SKM-1 (cell line): ENCODE data around the gene TAS2R1.

Source experiments
- DNase-seq: peaks from one replicate; lab custom pipeline; 2025; ENCODE audit not compliant: unreplicated experiment; lab: John Stamatoyannopoulos, UW

Gene TAS2R1

DNA sequence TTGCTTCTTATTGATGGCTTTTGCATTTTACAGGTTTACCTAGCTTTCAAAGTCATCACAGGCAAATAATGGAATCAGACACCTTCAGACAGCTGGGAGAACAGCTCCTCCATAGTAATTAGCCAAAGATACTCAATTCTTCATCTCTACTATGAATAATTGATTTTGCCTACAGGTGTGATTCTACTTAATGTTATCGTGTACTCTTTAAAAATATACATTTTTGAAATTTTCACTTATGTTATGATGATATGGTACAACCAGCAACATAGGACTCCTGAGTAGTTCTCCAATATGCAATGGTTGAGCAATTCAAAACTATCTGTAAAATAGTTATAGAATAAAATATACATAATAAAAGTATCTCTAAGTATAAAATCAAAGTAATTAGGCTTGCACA is at the start of gene TAS2R1:
TSS of gene TAS2R1 (minus strand) at position 101 of the 400 bp plus-strand sequence. CDS start 319 bp downstream, outside the sequence.
- no peak for DNase-seq

DNA sequence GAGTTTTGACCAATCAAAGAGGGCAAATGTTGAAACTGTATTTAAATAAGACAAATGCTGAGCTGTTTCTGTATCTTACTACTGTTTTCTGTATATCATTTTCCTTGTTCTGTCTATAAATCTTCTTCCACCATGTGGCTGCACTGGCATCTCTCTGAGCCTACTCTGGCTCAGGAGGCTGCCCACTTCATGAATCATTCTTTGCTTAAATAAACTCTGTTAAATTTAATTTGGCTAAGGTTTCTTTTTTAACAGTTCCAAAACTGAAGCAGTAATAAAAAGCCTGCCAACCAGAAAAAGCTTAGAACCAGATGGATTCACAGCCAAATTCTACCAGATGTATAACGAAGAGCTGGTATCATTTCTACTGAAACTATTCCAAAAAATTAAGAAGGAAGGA is 40.2 kb upstream of the TAS2R1 start:
- no peak for DNase-seq

- DNase-seq = no peak
Measured at GRCh38 chr5:9667906-9668305, 37.8 kb upstream of the TAS2R1 start.

- DNase-seq = no peak
Measured at GRCh38 chr5:9663891-9664290, 33.7 kb upstream of the TAS2R1 start.

DNA sequence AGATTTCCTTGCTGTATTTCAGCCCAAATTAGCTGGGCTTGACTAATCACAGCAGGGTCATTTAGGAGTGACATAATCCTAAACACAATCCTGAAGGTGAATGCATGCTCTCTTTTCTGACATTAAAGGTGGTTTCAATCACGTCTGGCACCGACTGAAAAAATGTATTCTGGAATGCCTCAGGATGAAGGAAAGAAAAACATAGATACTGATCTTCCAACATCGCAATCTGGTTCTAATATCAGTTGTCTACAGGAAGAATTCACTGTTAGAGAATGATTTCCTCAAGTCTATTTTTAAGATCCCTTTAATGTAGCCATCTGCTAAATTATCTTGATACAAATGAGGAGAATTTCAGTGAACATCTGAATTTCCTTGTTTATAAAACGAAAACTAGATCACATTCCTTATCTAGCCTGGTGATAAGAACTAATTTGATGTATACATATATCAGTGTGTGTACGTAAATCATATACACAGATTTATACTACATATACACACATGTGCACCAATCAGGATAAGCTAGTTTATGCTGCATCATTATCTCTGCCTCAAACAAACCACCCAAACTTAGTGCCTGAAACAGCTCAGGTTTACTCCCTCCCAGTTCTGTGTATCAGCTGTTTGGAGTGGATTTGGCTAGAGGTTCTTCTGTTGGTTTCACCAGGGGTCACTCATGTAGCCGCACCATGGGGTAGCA is 31.3 kb upstream of the TAS2R1 start:
- no peak for DNase-seq

- no peak for DNase-seq
Measured at GRCh38 chr5:9658706-9659105, 28.6 kb upstream of the TAS2R1 start.

DNA sequence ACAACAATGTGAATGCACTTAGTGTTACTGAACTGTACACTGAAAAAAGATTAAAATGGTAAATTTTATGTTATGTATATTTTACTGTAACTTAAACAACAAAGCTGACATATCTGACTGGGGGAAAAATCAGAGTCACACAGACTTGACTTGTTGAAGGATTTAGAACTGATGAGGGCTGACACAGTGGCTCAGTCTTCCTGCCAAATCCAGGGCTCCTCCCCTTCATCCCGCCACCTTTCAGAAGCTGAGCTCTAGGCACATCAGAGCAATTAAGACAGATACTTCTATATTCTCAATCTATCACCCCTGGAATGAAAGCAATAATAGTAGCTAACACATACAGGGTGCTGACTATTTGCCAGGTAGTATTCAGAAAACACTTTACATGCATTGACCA is 27.7 kb upstream of the TAS2R1 start:
- no peak for DNase-seq

GRCh38 chr5:9655641-9656040 is 25.5 kb upstream of the TAS2R1 start:
- DNase-seq = no peak

GRCh38 chr5:9654886-9655285 is 24.7 kb upstream of the TAS2R1 start:
- no peak for DNase-seq

DNA sequence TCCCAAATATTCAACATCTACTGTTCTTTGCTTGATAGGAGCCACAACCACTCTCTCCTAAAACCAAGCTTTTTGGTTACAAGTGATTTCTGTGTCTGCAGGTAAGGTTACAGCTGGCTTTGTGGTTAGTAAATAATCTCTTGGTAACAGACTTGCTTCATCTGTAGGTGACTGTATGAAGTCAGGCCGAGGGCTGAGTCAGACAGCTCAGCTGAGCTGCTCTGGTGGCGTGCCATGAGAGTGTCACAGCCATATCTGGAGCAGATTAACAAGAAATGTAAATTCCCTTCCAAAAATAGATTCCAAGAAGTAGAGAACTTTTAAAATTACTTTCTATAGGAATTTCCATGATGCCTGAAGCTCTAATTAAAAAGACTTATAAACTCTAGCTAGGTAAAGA is 23.7 kb upstream of the TAS2R1 start:
- no peak for DNase-seq

- DNase-seq = no peak
Measured at GRCh38 chr5:9653061-9653460, 22.9 kb upstream of the TAS2R1 start.

- DNase-seq = no peak
Measured at GRCh38 chr5:9652295-9652694, 22.1 kb upstream of the TAS2R1 start.

DNA sequence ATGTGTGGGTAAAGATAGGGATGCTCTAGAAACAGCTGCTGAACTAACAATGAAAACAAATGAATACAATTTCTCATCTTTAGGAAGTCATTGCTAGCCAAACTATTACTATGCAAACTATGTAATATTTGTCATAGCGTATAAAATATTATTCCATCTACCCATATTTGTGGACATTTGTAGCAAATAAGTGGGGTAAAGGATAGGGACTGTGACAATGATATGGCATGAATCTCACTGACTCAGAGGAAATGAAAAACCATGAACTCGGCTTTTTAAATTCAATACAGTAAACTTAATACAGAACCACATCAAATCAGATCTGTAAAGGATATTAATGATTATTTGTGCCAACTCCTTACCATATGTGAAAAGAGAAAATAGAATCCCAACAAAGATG is 16.7 kb upstream of the TAS2R1 start:
- DNase-seq = no peak

DNA sequence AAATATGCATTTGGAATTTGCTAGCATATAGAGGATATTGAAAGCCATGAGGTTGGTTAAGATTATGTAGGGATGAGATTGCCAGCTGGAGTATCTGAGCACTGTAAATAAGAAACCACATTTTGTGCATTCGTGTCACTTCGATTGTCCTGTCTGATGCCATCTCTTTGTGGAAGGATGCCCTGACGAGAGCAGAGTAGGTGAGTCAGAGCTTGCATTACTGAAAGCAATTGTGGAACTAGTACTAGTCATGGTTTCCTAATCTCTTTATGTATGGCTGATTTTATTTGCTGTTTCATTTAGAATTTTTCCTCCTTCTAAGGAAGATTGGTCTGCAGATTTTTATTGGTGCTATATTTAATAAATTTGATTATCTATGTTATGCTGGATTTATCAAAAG is 14.5 kb upstream of the TAS2R1 start:
- no peak for DNase-seq

GRCh38 chr5:9642621-9643020 is 12.5 kb upstream of the TAS2R1 start:
- no peak for DNase-seq

DNA sequence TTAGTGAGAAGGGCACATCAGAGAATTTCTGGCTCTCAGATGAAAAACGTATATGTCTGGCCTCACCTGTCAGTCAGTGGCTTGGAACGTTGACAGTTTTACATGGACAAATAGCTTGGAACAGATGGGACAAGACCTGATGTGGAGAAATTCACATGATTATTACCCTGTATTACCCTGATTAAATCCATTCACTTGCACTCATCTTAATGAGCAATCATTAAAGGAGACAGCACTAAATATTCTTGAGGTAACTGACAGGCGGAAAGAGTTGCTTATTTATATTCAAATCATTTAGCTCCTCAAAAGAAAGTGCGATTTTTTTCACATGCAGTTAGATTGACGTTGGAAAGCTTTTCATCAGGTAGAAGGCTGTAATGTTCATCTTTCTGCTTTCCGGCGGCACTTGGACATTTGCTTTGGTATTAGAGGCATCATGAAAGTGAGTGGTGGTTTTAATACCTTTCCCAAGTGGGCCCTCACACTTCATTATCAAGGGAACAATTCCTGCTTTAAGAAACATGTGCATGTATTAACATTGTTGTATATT is 11.7 kb upstream of the TAS2R1 start:
- no peak for DNase-seq

- DNase-seq = no peak
Measured at GRCh38 chr5:9632495-9632894, 2.3 kb upstream of the TAS2R1 start.

- no peak for DNase-seq
Measured at GRCh38 chr5:9627541-9627940, 2.6 kb downstream of the TAS2R1 start.

DNA sequence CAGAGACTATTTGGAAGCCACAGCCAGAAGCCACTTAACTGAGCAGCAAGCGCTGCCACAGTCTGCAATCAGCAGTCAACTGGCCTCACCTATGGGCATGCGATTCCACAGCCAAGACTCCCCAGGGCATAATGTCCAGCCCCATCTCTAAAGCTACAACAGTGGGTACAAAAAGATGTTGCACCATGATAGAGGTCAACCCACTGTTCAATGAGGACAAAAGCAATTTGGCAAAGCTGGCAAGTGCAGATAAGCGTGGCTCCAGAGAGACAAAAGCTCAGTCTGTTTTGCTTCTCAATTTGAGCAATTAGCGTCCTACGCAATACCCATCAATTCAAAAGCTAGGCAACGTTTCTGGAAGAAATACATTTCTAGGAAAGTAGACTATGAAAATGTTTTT is 3.2 kb downstream of the TAS2R1 start:
- DNase-seq = no peak

DNA sequence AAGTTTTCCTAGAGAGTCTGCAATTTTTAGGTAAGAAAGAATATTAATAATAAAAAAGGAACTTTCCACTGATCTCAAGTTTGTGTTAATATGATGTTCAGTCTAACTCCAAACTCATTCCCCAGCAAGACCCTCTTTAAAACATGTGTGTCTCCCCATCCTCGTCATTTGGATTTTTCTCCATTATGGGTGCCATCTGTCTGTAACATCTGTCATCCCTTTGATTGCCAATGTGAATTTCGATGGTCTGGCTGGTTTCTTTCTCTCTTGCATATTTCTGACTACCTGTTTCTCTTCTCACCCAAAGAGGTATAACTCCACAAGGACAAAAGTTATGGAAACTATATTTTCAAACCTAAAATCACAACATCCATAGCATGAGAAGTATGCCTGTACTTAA is 4.4 kb downstream of the TAS2R1 start:
- DNase-seq = no peak

DNA sequence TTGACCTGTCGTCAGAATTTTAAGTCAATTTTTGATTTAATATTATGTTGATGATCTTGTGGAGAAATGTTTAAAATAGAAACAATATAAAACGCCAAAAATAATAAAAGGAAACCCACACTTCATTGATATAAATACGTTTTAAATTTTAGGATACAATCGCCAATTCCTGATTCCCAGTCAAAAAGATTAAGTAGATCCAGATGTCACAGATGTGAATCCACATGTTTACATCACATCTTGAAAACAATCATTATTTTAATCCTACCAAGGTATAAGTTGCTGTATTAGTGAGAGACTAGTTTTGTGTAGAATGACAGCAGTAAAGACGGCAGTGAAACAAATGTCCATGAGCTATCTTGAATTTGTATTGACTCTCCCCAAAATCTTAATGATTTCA is 4.9 kb downstream of the TAS2R1 start:
- DNase-seq = no peak

DNA sequence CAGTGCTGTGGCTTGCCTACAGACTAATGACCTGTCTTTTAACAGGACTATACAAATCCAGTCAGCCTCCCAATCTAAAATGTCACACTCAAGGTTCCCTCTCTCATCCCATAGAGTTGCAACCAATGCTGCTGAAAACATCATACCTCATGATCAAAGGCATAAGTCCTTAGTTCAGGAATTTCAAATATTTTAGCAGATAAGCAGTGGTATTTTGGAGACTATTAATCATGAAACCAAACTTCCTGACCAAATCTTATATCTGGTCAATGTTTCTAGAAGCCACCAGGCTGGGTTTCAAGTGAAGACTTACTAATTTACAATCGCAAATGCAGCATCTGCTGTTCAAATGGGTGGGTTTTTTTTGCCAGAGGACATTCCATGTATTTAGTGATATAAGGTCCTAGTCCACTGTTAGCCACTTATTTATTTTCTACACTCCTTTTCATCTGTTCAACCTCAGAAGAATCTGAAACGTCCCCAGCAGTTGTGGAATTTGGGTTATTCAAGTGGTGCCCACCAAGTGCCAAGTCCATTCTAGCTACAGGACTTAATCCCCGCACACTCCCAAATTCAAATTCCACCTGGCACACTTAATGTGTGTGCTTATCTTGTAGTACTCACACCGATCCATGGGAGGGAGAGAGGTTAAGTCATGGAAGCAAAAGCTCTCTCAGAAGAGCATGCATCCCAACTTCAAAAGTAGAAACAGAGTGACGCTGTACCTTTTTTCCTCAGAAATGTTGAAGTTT is 5.8 kb downstream of the TAS2R1 start:
- no peak for DNase-seq
